HG02970 (cell line): Measurements from ENCODE around the gene CERK.
"Not testable (repeated sequence)": the region's sequence is repeated elsewhere in the genome, so short reads cannot be mapped to it uniquely, and the experiment has no call there.

ENCODE experiments used
- ATAC-seq: cut with Tn5 transposase; IDR thresholded peaks from one replicate; pipeline ENCODE4 v1.9.1; 2021; ENCODE audit warnings: mild to moderate bottlenecking, moderate library complexity, moderate number of reproducible peaks; ENCODE audit not compliant: unreplicated experiment, low FRiP score

The CERK gene

GRCh38 chr22:46737976-46738646, at the start of gene CERK:
CERK (minus strand) TSS chr22:46738252; CDS start chr22:46738148, 104 bp downstream.
- no peak for ATAC-seq

- ATAC-seq: no peak
Observed at GRCh38 chr22:46783721-46784120, 45.7 kb upstream of the CERK start.

- not testable (repeated sequence) for ATAC-seq
Observed at GRCh38 chr22:46782200-46782599, 44.1 kb upstream of the CERK start.

- ATAC-seq: no peak
Observed at GRCh38 chr22:46781291-46781690, 43.2 kb upstream of the CERK start.

- no peak for ATAC-seq
Observed at GRCh38 chr22:46780453-46780852, 42.4 kb upstream of the CERK start.

GRCh38 chr22:46779651-46780050, 41.6 kb upstream of the CERK start:
- no peak for ATAC-seq

GRCh38 chr22:46779023-46779422, 41.0 kb upstream of the CERK start:
- no peak for ATAC-seq

- no peak for ATAC-seq
Observed at GRCh38 chr22:46777609-46777970, 39.5 kb upstream of the CERK start.

- no peak for ATAC-seq
Observed at GRCh38 chr22:46776876-46777608, 39.0 kb upstream of the CERK start.

- ATAC-seq: no peak
Observed at GRCh38 chr22:46775850-46776826, 38.1 kb upstream of the CERK start.

- no peak for ATAC-seq
Observed at GRCh38 chr22:46774980-46775849, 37.2 kb upstream of the CERK start.

- peak; percentile 31 for ATAC-seq
Observed at GRCh38 chr22:46774253-46774979, 36.4 kb upstream of the CERK start.

GRCh38 chr22:46773076-46773475, 35.0 kb upstream of the CERK start:
- ATAC-seq: no peak

- no peak for ATAC-seq
Observed at GRCh38 chr22:46770726-46771125, 32.7 kb upstream of the CERK start.

- no peak for ATAC-seq
Observed at GRCh38 chr22:46770151-46770641, 32.1 kb upstream of the CERK start.

GRCh38 chr22:46769706-46770105, 31.7 kb upstream of the CERK start:
- no peak for ATAC-seq

- no peak for ATAC-seq
Observed at GRCh38 chr22:46769191-46769675, 31.2 kb upstream of the CERK start.

GRCh38 chr22:46767249-46767985, 29.4 kb upstream of the CERK start:
- ATAC-seq: no peak
